ENCODE measurements around the gene GNAS.

Gene GNAS

DNA sequence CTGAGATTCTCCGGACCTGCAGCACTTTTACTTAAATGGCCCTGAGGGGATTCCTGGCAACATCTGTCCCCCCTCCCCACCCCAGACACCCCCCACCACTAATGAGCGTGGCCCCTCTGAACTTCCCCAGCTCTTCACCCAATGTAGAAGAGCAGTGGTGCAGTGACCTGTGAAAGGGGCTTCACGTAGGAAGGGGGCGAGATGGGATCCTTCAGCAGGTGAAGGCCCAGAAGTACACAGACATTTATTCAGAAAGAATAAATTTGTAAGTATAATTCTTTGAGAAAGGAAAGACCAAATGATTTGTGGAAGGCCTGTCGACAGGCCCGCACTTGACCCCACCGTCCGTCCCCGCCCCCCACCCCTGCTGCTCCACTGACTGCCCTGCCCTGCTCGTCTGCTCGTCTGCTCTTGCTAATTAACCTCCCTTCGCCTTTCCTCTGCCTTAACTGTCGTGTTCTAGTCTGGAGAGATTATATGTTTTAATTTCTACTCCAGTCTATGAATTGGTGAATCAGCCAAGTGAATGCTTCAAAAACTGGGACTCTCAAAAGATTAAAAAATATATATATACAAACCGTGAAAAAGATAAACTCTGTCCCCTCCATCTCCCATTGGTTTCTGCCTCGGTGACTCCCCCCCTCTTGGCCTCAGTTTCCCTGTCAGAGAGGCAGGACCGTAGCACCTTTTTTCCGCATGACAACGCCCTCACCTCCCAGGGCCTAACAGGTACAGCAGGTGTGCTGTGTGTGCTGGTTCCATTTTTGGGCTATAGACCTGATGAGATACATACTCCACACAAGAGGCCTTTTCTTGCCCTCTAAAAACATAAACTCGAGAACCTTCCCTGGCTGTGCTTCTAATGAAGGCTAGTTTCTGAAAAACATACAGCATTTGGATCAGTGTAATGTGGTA is 49.2 kb downstream of the GNAS start:
- DNase-seq, result no peak

DNA sequence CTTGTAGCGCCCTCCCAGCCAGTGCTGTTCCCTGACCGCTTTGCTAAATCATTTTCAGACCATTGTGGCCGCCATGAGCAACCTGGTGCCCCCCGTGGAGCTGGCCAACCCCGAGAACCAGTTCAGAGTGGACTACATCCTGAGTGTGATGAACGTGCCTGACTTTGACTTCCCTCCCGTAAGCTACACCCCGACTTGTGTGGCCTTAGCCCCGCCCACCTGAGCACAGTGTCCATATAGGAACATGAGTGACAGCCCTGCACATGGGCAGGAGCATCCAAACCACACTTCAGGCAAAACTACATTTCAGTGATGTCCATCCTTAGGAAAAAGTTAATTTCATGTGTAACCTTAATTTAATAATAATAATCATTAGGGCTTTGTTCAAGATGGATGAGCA is 51.1 kb downstream of the GNAS start:
- no peak for DNase-seq

GRCh38 chr20:58905236-58905635 is 52.7 kb downstream of the GNAS start:
- no peak for DNase-seq

GRCh38 chr20:58906111-58906510 is 53.6 kb downstream of the GNAS start:
- no peak for DNase-seq

DNA sequence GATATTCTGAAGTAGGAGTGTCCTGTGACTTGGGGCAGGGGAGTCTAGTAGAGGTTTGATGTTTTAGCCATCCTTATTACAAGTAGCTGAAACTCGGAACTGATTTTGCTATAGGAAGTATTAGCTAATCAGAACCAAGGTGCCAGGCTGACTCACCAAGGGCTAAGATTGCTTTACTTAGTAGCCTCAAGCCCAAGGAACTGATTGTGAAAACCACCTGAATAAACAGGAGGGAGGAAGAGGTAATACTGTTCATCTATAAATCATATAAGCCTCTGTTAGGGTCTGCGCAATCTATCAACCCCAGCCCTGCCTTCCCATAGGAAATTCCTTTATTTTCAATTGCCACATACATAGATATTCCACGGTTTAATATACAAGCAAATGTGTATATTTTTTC is 54.4 kb downstream of the GNAS start:
- DNase-seq, result no peak

DNA sequence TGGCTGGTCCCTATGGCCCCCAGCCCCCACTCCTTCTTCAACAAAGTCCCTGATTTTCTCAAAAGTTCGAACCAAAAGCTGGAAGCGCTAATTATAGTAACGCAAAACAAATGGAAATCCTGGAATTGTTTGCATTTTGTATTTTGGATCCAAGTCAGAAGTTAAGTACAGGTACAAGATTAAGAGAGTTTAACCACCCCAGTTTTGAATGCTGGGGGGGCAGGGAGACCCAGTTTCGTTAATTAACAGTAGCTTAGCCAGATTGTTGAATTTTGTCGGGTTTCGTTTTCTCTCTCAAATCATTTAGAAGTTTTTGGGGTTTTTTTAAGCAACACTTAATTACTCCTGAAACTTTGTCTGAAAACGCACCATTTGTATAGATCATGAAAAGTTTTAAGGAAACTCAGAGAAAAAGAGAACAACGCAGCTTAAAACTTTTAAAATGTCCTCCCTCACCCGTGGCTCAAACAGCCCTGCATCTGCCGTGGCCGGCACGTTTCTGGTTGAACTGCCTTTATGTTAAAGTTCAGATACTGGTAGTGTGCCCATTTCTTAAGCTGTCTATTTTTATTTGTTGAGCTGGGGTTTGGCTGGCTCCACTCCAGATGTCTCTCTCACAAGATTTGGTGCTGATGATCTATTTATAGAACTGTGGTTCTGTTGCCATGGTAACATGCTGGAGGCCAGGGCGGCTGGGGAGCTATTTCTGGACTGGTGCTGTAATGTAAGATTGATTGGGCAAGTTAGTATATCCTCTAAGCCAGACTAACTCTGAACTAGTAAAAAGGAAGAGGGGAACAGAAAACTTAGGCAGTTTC is 55.0 kb downstream of the GNAS start:
- peak; percentile 27 for DNase-seq

DNA sequence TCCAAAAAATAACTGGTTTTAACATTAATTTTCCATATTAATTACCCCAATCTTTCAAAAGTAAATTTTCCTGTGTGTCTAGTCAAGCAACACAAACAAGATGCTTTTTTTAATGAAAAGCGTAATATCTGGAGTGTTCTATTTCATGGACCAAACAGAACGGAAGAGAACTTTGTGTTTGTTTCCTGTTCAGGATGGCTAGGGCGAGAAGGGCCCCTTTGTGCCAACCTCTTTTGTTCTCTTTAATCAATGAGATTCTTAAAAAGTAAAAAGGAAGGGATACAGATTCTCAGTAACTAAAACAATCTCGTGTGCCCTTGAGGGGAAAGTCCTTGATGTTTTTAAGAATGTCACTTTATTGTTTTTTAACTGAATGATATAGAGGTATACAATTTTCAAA is 55.7 kb downstream of the GNAS start:
- DNase-seq, result no peak

GRCh38 chr20:58908941-58909340 is 56.4 kb downstream of the GNAS start:
- no peak for DNase-seq

GRCh38 chr20:58909585-58909984 is 57.1 kb downstream of the GNAS start:
- DNase-seq, result no peak

DNA sequence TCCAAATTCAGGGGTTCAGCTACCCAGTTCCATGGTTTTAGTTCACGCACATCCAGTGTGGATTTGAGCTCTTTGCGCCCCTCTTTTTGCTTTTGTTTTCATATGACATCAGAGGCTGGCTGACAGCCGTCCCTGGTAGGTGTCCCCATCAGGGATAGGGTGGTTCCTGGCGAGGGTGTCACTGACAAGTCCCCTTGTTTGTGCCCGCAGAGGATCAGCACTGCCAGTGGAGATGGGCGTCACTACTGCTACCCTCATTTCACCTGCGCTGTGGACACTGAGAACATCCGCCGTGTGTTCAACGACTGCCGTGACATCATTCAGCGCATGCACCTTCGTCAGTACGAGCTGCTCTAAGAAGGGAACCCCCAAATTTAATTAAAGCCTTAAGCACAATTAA is 58.0 kb downstream of the GNAS start:
- DNase-seq, result no peak

DNA sequence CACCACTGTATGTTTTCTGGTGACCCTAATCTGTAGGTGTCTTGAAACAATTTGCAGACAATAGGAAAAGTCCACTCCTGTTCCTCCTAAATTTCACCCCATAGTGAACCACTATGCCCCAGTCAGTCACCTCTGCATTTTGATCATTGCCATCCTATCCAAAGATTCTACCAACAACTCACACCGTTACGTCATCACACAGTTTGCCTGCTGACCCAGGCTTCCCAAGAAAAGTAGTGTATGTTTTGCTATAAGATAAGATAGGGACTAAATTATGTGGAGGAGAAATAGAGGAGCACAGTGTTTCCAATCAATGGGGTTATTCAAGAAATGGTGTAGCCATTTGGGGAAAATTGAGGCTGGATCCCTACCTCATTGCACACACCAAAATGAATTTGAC is 58.8 kb downstream of the GNAS start:
- no peak for DNase-seq

GRCh38 chr20:58911970-58912369 is 59.5 kb downstream of the GNAS start:
- no peak for DNase-seq

GRCh38 chr20:58913079-58913478 is 60.6 kb downstream of the GNAS start:
- DNase-seq, result no peak

DNA sequence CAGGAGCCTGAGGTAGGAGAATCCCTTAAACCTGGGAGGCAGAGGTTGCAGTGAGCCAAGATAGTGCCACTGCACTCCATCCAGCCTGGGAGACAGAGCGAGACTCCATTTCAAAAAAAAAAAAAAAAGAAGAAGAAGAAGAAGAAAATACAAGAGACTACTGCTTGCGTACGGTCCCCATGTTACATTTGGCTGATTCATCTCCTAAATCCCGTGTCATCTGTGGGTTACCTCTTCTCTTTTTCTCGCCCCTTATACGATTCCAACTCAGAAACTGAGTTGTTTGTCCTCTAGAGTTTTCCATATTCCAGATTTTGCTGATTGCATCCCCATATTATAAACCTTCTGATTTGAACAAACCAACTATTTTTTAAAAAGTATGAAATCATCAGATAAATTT is 66.1 kb downstream of the GNAS start:
- DNase-seq, result no peak

GRCh38 chr20:58921564-58921963 is 69.0 kb downstream of the GNAS start:
- no peak for DNase-seq

DNA sequence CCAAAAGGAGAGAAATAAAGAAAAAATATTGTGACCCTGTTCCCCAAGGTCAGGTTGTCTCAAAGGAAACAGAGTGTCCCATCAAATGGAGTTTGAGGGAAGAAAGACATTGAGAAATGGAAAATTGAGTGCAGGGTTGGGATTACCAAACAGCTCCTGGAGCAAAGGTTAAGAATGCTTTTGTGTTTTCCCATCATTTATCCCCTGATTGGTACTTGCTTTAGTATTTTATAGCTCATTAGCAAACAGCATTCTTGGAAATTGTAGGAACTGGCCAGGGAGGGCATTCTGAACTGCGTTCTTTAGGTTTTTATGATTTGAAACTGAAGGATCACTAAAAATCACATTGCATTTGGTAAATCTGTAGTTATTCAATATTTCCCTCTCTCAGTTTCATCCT is 69.5 kb downstream of the GNAS start:
- no peak for DNase-seq

GRCh38 chr20:58923117-58923712 is 70.7 kb downstream of the GNAS start:
- DNase-seq, result no peak

DNA sequence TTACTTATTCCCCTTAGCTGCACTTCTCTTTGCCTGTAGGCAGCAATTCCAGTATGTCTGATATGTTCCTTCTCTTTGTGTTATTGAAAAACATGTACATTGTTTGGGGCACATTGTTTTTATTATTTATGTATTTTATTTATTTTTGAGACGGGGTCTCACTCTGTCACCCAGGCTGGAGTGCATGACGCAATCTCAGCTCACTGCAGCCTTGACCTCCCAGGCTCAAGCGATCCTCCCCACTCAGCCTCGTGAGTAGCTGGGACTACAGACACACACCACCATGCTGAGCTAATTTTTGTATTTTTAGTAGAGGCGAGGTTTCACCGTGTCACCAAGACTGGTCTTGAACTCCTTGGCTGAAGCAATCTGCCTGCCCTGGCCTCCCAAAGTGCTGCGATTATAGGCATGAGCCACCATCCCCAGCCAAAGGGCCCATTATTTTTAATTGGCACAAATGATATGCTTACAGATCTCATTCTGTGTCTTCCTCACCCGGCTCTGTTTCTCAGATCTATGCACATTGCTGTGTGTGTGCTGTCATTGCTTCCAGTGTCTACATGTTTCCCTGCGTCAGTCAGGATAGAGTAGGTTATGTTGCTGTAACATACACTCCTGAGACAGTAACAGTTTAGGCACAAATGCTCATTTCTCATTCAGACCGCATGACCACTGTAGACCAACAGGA is 74.4 kb downstream of the GNAS start:
- DNase-seq, result no peak

- DNase-seq, result no peak
Measured at GRCh38 chr20:58927490-58928061, 75.1 kb downstream of the GNAS start.

- no peak for DNase-seq
Measured at GRCh38 chr20:58930496-58930895, 78.0 kb downstream of the GNAS start.

DNA sequence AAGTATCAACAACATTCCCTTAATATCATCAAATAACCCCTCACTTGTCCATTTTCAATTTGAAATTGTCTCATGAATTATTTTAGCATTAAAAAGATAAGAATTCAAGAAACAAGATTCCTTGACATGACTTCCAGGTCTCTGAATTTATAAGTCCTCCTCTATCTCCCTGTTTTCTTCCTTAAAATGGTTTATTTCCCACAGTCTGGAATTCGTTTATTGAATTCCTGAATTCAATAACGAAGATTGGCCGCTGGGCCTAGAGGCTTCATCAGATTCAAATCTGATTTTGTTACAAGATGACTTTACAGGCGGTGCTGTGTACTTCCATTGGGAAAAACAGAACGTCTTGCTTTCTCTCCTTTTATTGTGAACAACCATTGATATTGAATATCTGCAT is 79.7 kb downstream of the GNAS start:
- DNase-seq, result no peak

DNA sequence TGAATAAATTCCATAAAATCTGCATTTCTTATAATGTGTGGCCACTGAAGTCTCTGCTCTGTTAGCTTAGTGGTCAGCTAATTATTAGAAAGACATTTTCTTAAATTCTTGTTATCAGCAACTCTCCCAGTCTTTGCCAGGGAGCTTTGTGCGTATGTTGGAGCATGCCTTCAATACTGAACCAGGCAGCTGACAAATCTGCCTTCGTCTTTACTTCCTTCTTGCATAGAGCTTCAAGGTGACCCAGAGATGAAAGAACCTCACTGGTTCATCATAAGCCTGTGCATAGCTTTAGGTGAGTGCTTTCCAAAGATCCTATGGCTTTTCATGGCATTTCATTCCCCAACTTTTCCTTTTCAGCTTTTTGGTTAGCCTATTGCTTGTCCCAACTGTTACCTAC is 85.6 kb downstream of the GNAS start:
- DNase-seq, result no peak

DNA sequence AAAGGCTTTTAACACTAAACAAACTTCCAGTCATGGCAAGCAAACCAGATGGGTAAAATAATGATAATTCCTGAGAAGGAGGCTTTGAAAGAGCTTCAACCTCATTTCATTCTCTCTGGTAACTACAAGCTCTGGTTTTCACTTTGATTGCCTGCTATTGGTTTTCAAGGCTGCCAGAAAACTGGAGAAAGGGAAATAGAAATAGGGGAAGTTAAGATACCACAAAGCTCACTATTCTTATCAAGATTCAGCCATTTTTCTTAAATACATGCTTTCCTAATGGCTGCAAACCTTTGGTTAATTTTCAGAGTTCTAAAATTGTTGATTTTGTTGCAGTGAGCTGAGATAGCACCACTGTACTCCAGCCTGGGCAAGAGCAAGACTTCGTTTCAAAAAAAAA is 86.0 kb downstream of the GNAS start:
- no peak for DNase-seq

Data from NCI-H510A (cell line).